A172 (cell line): ENCODE measurements around the gene ADAMTS1. TPM values are rescaled to one million over a fixed set of nuclear protein-coding genes. Genes with fewer than 3 reads are reported as not detected.

ENCODE experiments used
- total RNA-seq: library from RNA; depleted of rRNA; stranded (reverse); fragments of >200 nt; shearing (Covaris generic); gene quantifications from 2 replicates; pipeline ENCODE4 v1.2.3, GENCODE V29; 2014; rRNA removed

The ADAMTS1 gene
- total RNA-seq, 1 experiment from 2014 or later = 7.7 TPM

Other genes with a start within 250 kb of the ADAMTS1 start
- 0.02 and 0.10 TPM in 2 replicates for gene ADAMTS5, start 121.7 kb upstream of the ADAMTS1 start, total RNA-seq